ENCODE data around the gene EYA3.

The EYA3 gene

DNA sequence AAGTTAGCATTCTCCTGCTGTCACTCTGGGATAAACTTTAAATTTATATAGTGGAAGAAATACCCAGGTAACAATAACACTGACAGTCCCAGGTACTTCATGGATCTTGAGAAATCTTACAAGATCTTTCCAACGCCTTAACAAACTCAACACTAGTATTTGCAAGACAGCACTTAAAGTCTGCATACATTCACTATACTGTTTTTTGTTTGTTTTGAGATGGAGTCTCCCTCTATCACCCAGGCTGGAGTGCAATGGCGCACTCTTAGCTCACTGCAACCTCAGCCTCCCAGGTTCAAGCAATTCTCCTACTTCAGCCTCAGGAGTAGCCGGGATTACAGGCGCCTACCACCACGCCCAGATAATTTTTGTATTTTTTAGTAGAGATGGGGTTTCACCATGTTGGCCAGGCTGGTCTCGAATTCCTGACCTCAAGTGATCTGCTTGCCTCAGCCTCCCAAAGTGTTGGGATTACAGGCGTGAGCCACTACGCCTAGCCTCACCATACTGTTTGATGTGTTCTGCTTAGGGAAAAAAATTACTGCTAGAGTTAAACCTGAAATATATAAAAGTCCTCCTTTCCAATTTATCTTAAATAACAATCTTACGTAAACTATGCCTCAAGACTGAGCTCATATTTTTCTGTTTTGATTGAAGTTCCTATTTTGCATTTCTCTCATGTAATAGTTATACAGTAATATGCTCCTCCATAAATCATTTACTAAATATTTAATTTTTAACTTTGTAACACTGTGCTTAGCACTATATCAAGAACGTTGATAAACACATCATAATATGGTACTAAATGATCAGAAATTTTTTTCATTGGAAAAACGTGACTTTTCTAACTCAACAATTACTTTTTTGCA is 17.5 kb downstream of the EYA3 start:
- no peak for DNase-seq

- no peak for DNase-seq
These were observed 20.8 kb downstream of the EYA3 start for GRCh38 chr1:28067523-28068090.

- no peak for DNase-seq
These were observed 21.8 kb downstream of the EYA3 start for GRCh38 chr1:28066393-28067154.

DNA sequence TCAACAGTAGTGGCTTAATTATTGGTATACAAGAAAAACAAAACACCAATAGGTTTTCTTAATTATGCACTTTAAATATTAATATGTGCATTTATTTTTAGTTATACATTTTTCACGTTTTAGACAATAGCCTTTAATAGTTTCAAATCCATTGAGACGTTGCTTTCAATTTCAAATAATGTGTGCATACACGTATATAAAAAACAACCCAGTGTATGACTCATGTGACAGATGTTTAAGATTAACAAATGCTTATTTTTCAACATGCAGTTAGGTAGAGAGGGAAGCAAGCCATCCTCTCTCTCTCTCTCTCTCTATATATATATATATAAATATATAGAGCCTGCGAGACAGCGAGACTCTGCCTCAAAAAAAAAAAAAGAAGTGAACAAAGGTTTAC is 24.3 kb downstream of the EYA3 start:
- DNase-seq: no peak

- peak; percentile 37 for DNase-seq
These were observed 25.6 kb downstream of the EYA3 start for GRCh38 chr1:28062806-28063205.

GRCh38 chr1:28058971-28059878 is 29.2 kb downstream of the EYA3 start:
- DNase-seq: no peak

DNA sequence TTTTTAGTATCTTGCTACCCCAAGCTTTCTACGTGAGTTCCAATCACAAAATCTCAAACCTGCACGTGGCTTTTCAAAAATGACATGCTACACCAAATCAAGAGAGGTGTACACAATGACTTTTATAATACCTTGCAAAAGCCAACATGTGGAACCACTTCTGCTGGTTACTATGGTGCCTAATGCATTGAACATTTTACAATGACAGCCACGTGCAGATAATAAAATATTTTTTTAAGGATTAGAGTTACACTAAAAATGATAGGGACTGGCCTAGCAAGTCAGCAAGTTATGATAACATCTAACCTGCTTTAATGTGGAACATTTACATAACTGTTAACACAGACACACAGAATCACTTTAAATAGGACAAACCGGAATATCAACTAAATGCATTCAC is 30.2 kb downstream of the EYA3 start:
- no peak for DNase-seq

DNA sequence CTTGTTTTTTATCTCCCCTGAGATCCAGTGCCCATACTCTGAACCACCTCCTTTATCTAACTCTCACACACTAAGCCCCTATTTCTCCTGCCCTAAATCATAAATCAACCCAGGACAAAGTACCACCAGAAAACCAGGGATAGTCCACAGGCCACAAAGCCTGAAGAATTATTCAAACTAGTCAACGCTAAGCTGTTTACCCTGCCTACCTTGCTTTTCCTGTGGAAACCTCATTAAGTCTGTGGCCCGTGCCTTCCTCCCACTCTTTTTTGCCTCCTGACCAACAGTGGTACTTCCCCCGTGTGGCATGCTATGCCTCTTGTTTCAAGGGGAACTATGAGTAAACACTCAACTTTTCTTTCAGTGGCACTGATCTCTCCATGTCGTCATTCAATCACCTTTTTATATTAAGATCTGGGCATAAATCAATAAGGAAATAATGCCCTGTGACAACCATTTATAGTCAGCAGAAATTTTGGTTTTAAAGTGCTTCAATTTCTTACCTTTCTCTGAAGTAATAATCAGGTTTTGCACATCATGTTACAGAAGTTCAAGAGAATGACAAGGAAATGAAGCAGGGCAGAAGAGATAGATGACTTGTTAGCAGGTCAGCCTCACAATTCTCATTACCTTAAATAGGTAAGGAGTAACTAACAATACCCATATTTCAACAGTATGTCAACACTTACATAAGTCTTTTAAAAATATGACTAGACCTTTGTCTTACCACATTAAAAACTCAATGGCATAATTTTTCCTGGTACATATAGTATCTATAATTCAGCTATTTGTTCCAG is 32.1 kb downstream of the EYA3 start:
- peak; percentile 73 for DNase-seq

- DNase-seq: no peak
These were observed 37.6 kb downstream of the EYA3 start for GRCh38 chr1:28050776-28051175.

GRCh38 chr1:28046716-28047115 is 41.7 kb downstream of the EYA3 start:
- no peak for DNase-seq

DNA sequence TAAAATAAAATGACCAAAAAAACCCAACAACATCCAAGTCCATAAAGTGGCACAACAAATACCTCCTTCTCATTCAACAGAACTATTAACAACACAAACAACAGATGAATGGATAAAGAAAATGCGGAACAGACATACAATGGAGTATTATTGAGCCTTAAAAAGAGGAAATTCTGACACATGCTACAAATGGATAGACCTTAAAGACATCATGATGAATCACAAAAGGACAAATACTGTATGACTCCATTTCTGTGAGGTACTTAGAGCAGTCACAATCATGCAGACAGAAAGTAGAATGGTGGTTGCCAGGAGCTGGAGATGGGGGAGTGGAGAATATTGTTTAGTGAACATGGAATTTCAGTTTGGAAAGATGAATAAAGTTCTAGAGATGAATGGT is 42.6 kb downstream of the EYA3 start:
- no peak for DNase-seq

DNA sequence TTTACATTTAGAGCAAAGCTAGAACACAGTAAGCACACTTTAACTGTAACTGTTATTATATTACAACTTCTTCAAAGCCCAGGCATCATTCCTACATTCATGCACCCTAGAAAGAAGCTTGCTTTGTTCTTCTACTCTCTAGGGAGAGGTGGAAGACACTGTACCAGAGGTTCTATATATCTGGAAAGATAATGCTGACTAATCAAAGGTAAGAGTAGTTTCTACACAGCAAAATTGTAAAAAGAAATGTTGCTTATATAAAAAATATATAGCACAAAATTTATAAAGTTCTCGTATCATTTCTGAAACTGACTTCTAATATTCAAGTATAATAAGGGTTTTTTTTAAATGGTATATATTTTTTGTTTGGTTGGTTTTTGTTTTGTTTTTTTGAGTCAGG is 44.0 kb downstream of the EYA3 start:
- DNase-seq: no peak

DNA sequence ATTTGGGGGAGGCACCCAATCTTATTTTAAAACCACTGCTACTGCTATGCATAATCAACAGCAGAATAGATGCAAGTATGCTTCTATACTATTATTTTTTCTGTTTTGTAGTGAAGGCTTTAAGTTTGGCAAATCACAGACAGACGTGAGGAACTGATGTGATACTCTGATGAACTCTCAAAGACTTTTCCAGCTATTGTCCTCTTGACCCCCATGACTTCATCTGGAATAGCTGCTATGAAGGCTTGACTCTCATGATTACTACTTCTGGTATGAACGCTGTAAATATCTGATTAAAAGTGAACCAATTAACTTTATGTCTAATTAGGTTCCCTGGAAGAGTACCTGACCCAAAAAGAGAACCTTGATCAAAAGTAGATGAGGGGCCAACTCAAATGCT is 49.1 kb downstream of the EYA3 start:
- no peak for DNase-seq

DNA sequence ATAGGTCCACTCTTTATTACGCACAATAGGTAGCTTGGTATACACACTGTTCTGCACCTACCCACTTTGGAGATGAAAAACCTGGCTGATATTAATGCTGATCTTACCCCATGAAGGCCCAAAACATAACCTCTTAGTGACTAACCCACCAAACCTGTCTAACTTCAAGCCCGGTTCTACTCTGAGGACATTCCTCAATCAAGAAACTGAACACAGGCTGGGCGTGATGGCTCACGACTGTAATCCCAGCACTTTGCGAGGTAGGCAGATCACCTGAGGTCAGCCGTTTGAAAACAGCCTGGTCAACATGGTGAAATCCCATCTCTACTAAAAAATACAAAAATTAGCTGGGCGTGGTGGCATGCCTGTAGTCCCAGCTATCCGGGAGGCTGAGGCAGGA is 50.5 kb downstream of the EYA3 start:
- no peak for DNase-seq

DNA sequence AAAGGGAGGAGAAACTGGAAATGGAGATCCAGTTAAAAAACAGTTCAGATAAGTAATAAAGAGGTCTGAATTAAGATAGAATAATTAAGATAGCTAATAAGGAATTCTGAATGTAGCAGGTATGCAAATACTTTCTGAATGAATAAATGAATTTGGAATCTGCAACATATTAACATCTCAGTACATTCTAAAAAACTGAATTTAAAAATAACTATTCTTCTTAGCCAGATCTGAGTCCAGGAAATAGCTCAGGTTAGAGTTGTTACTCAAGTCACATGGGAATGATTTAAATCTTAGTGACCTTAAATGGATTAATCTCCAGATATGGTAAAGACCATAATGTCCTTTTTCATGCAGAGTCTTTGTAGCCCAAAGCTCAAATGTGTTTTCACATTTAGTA is 51.2 kb downstream of the EYA3 start:
- DNase-seq: no peak

DNA sequence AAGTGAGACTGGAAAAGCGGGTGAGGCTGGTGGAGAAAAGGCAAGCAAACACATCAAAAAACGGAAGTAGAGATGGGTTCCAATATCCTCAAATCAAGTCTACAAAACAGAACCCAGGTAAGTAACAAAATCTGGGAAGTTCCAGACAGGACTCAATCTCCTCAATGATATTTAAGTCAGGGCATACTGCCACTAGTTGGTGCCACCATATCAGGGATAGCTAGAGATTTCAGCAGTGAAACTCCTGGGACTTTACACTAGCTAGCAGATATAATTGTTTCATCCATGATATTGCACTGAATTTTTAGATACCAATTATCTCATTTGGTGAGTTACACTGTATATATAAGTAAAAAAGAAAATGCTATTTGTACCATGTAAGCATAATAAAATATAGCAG is 52.0 kb downstream of the EYA3 start:
- no peak for DNase-seq

- no peak for DNase-seq
These were observed 53.0 kb downstream of the EYA3 start for GRCh38 chr1:28035420-28035819.

GRCh38 chr1:28032281-28032680 is 56.1 kb downstream of the EYA3 start:
- DNase-seq: no peak

- DNase-seq: no peak
These were observed 57.2 kb downstream of the EYA3 start for GRCh38 chr1:28031173-28031572.

DNA sequence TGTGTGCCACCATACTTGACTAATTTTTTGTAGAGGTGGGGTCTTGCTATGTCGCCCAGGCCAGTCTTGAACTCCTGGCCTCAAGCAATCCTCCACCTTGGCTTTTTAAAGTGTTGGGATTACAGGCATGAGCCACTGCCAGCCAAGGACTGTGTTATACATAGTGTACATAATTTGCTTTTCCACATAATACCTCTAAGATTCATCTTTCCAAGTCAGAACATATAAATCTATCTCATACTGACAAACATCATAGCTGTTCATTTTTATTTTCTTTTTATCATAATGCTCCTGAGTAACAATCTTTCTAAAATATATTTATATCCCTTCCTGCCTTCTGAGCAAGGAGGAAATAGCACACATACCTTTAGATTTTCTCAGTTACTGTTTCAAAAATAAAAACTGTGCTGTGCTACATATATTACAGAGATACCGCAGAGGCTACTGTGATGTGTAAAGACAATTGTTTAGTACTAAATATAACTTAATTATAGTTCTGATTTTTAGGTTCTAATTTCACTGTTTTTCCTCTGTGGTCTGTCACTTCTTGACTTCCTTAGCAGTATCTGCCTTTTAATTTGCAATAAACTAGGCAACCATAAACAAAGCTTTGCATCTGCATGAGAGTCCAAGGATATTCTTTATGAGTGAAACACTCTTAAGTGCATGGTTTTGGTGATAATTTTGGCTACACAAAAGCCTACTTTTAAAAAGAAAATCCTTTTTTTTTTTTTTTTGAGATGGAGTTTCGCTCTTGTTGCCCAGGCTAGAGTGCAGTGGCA is 59.3 kb downstream of the EYA3 start:
- no peak for DNase-seq

DNA sequence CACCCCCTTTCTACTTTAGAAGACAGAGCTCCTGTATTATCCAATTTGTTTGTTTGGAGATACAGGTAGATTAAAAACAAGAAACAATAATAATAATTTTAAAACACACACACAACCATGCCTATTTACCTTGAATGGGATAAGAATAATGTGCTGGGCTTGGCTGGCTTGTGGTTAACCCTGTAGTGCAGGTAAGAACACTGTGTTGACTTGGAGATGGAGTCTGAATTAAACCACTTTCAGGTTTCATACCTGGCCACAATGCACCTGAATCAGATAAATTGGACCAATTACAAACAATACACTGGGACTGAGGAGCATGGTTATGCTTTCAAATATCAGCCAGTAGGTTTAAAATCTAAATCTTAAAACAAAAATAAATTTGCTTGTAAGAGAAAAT is 60.8 kb downstream of the EYA3 start:
- no peak for DNase-seq

All from stimulated activated CD8-positive, alpha-beta memory T cell treated with anti-CD3 and anti-CD28 coated beads, Interleukin-4, amount 100 ng/mL, for 48 hours (primary cell).